GM21447 (cell line): Measurements from ENCODE around the gene AMN1.
"Not testable (repeated sequence)": the region's sequence is repeated elsewhere in the genome, so short reads cannot be mapped to it uniquely, and the experiment has no call there.

Source experiments
- ATAC-seq: cut with Tn5 transposase; IDR thresholded peaks from one replicate; pipeline ENCODE4 v1.9.1; 2021; ENCODE audit not compliant: unreplicated experiment

Gene AMN1

DNA sequence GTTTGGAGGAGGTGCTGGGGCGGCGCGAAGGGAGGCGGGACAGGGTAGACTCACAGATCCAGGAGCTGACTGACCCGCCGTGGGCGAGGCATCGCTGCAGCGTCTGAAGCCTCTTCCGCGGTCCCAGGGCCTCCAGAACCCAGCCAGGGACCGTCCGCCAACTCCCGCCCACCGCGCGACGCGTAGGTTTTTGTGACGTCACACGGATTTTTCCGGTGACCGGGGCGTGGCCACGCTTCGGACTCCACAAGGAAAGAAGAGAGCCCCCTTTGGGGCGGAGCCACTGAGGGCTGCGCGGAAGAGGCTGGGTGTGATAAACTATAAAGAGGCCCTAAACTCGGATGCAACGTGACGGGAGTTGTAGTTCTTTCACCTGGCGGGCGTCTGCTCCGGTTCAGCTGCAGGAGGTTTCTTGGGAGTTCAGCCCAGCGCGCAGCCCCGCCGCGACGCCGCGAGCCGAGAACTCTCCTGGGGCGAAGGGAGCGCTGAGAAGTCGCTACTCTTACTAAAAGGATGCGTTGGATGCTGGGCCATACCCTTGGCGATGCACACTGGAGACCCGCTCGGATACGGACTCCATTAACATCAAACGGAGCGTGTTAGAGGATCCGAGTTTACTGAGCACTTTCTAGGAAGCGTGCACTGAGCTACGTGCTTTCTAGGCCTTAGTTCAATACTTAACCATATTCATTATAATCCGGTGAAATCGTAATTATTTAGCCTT, at the start of gene AMN1:
AMN1 (minus strand) TSS at position 105 of the 724 bp plus-strand sequence; CDS start at position 92, 13 bp downstream.
- ATAC-seq: peak; percentile 91

DNA sequence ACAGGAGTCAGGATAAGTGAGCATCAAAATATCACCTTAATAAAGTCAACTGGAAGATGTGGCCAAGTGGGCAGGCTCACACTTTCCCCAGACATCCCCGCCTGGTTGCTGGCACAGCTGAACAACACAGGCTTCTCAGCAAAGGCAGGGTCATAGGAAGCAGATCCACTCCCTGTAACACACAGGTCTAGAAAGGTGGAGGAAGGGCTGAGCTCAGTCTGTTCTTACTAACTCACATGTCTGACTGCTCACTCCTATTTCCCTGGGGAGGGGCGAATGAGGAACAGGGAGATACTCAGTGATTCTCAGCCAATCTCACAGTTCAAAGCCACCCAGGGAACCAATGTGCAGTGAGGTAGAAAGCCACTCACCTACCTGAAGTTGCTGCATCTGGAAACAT, 45.0 kb upstream of the AMN1 start:
- peak; percentile 81 for ATAC-seq

DNA sequence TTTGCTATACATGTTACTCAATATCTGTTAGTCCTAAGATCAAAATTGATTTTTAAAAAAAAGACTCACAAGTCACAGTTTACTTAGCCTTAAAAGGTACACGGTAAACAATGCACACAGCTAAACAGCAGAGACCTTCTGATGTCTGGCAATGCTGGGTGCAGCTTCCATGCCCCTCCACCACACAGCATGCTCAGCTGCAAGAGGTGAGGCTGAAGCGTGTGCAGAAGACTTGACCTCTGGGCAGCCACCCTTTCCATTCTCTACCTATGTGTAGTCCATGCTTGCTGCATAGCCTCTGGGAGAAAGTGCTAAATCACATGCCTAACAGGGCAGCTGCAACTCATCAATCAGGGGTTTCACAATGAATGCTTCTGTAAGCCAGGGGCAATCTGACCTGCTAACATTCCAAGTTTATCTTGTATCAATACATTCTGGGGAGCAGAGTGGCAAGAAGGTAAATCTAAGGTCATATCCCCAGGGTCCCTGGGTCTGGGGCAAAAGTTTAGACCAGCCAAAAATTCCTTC, 44.5 kb upstream of the AMN1 start:
- peak; percentile 59 for ATAC-seq

DNA sequence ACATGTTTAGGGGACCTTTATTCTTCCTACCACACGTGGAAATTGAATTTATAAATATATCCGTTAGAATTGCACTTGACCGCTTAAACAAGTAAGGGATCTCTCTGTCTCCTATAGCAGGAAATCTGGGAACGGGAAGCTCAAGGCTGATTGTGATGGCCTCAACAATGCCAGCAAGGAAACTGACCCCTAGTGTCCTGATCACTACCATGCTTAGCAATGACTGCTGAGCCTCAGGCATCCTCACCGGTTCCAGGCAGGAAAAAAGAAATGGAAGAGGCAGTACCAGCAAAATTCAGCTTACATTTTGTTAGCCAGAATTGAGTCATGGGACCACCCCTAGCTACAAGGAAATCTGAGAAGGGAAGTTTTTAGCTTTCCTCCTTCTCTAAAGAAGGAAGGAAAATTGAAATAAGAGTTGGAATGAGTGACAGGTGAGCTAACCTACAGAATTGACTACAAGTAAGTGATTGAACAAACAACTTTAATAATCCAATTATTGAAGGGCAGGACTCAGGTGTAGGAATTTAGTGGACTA, 43.9 kb upstream of the AMN1 start:
- no peak for ATAC-seq

DNA sequence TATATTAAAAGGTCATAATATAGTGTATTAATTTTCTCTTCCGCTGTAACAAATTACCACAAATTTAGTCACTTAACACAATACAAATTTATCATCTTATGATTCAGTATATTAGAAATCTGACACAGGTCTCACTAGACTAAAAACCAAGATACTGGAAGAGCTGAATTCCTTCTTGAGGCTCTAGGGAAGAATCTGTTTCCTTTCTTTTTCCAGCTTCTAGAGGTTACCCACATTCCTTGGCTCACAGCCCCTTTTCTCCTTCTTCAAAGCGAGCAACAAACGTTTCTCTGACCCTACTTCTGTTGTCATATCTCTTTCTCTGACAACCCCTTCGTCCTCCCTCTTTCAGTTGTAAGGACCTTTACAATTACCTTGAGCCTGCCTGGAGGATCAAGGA, 43.4 kb upstream of the AMN1 start:
- ATAC-seq: no peak

DNA sequence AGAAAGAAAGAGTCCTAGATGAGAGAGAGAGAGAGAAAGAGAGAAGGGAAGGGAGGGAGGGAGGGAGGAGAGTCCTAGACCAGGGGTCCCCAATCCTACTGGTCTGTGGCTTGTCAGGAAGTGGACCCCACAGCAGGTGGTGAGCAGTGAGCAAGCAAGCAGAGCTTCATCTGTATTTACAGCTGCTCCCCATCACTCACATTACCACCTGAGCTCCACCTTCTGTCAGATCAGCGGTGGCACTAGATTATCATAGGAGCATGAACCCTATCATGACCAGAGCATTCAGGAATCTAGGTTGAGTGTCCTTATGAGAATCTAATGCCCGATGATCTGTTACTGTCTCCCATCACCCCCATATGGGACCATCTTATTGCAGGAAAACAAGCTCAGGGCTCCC, 39.2 kb upstream of the AMN1 start:
- ATAC-seq: no peak

DNA sequence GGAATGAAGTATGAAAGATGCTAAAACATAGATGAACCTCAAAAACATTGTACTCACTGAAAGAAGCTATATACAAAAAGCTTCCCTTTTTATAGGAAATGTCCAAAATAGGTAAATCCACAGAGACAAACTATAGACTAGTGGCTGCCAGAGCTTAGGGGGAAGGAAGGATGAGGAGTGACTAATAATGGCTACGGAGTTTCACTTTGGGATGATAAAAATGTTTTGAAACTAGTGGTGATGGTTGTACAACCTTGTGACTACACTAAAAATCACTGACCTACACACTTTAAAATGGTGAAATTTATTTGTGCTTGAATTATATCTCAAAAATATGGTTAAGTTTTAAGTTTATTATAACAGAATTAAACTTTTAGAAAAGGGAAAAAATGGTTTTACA, 37.1 kb upstream of the AMN1 start:
- ATAC-seq: no peak

DNA sequence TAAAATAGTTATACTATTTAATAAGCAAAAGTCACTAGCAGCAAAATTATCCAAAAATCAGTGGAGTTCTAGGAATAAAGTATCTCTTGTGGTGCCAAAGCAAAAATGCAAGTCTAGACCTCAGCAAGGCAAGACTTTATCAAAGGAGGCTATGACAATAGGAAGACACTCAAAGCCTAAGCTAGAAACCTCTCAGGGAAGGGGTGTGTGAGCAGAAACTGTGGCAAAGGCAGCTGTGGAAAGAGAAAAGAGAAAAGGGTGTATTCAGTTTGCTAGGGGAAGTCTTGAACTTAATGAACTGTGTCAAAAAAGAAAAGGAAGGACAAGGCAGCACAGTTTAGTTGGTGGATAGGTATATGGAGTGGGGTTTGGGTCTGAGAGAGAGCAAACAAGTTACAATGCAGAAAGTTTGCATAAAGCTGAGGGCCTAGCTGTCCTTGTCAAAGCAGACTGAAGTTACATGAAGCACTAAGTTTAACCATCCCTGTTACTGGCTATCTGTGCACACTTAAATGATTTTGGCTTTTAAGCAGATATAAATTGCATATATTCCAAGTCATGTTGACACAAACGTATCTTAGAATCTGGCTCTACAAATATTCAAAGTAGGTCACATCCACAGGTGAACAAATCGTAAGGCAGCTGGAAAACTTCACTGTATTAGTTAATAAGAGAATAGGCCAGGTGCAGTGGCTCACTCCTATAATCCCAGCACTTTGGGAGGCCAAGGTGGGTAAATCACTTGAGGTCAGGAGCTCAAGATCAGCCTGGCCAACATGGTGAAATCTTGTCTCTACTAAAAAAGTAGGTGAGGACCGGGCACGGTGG, 31.0 kb upstream of the AMN1 start:
- peak; percentile 44 for ATAC-seq

DNA sequence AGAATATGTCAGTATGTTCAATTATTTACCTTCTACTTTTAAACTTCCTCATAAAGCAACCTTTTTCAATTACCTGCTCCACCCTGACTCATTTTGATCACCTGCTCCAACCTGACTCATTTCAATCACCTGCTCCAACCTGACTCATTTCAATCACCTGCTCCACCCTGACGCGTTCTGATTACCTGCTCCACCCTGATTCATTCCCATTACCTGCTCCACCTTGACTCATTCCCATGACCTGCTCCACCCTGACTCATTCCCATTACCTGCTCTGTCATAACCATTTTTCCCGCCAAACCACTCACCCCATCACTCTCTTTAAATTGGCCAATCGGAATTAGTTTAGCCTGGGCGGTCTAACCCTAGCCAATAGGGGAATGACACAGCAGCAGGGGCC, 29.5 kb upstream of the AMN1 start:
- ATAC-seq: not testable (repeated sequence)

DNA sequence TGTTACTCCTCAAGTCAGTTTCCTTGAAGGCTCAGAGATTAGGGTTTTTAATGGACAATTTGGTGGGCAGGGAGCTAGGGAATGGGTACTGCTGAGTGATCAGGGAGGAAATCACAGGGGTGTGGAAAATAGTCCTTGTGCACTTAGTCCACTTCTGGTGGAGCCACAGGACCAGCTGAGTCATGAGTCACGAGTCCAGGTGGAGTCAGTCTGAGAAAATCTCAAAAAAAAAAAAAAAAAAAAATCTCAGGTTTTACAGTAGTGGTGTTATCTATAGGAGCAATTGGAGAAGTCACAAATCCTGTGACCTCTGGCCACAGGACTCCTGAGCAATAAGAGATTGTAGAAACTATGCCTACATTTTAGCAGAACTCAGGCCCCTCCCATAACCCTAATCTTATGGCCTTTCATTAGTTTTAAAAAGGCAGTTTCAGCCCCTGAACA, 28.2 kb upstream of the AMN1 start:
- ATAC-seq: no peak

DNA sequence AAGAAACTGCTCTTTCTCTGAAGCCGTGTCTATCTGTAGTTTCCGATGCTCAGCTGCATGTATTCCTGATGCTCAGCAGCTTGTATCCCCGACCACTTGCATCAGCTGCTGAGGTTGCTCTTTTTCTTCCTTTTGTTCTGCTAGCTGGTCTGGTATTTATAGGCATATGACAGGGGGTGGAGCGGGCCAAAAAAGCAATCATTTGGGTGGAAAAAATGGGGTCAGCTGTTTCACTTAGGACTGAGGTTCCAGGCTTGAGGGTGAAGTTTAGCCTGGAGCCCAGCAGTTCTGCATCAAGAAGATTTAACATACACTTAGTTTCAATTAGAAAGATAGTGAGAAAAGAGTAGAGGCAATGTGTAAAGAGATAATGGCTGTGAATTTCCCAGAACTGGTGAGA, 23.6 kb upstream of the AMN1 start:
- no peak for ATAC-seq

DNA sequence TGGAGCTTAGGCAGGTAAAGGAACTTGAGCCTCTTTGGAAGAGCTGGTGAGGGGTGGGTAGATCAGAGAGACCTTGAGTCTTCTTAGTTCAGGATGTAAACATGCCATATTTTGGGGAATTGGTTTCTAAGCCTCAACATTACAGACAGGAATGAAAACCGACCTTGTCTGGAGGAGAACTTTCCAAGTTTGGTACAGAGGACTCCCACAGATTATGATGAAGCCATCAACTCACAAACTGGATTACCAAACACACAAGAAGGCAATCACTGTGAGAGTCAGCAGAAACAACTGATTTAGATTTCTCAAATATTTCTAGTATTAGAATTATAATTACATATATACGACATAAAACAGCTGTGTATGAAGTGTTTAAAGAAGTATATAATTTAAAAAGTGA, 22.3 kb upstream of the AMN1 start:
- no peak for ATAC-seq

DNA sequence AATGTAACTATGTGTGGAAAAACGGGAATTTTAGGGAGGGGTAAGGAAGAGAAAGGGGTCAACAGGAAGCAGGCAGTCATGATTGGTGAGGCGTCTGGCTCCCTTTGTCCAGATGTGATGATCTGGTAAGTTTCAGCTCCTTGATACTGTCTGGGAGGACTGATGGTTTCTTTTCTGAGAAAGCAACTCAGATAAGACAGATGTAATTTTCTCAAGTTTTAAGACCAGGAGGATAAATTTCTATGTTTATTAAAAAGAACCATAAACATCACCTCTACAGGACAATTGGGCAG, 21.9 kb upstream of the AMN1 start:
- no peak for ATAC-seq

DNA sequence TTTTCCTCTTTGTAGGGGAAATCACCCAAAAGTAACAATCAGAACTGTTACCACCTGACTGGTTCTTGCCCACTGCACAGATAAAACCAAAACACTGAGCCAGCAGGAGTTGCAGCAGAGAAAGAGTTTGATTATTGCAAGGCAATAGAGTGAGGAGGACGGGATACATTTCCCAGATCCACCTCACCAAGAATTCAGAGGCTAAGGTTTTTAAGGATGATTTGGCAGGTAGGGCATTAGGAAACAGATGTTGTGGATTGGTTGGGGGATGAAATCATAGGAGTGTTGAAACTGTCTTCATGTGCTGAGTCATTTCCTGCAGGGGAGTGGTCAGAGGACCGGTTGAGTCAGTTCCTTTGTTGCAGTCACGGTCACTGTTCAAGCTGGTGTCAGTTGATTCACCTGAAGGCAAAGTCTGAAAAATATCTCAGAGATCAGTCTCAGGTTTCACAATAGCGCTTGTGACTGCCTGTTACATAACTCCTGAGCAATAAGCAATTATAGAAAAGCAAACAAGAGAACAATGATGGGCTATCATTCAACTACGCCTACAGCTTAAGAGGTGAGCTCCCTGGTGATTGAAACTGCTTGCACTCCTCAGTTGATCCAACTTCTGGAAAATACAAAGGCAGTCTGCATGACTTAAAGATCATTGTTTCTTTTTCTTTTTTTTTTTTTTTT, 20.3 kb upstream of the AMN1 start:
- ATAC-seq: peak; percentile 76

DNA sequence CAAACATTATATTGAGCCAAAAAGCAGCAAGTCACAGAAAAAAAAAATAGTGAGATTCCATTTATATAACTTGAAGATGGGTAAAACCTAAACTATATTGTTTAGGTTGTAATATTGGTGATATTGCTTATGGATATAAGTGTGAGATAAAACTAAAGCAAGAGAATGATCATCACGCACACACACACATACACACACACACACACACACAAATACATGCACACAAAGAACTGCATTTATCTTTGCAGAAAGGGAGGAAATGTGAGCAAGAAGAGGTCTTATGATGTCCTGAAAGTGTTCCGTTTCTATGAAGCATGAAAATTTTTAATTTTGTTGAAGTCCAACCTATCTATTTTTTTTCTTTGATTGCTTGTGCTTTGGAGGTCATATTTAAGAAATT, 16.4 kb upstream of the AMN1 start:
- ATAC-seq: no peak

DNA sequence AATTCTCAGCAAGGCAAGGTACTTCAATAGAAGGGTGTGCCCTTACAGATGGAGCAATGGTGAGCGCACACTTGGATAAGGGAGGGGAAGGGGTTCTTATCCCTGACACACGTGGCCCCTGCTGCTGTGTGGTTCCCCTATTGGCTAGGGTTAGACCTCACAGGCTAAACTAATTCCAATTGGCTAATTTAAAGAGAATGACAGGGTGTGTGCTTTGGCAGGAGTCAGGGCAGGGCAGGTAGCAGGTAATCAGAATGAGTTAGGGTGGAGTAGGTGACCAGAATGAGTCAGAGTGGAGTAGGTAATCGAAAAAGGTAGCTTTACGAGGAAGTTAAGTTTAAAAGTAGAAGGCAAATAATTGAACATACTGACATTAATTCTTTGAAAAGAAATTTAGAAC, 15.5 kb upstream of the AMN1 start:
- ATAC-seq: not testable (repeated sequence)

DNA sequence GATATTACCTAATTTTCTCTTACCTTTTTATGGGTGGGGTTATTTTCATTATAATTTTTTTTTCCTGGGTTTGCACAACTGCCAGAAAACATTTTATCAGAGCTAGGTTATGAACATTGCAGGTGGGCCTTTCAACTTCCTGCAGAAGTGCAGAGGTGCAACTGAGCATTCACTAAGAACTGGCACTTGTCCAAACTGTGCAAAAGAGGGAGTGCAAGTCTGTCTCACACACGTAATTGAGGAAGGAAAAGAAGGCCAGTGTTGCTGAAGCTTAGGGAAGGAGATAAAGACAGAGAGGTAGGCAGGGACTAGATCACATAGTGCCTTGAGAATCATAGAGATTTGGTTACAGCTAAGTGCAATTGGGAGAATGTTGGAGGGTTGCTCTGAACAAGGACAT, 14.1 kb upstream of the AMN1 start:
- ATAC-seq: no peak

DNA sequence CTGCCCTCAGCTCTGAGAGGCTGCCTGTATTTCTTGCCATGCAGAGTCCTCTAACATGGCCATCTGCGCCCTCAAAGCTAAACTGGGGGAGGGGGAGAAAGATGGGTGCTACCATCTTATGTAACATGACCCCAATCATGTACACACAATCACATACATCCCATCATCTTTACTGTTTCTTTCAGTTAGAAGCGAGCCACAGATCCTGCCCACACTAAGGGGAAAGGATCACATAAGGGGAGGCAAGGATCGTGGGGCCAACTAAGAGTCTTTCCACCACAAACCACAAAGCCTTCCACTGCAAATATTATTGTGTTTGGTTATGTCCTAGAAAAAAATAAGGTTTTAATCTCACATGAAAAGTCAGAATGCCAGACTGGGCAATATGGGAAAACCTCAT, 11.8 kb upstream of the AMN1 start:
- no peak for ATAC-seq

DNA sequence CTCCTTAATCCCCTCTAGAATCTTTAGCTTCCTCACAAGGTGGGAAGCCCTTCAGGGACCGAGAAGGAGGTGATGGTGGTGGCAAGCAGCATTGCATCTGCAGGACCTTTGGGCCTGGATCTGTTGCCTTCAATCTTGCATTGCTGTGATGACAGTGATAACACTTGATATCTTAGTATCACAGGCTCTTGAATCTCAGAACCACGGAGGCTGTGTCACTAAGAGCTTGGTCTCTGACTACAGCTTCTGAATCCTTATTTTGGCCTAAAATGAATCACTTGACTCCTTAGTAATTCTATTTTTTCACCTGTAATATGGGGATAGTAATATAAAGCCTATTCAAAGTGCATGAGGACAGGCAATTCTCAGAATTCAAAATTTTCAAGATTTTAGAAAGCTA, 8.9 kb upstream of the AMN1 start:
- ATAC-seq: no peak

DNA sequence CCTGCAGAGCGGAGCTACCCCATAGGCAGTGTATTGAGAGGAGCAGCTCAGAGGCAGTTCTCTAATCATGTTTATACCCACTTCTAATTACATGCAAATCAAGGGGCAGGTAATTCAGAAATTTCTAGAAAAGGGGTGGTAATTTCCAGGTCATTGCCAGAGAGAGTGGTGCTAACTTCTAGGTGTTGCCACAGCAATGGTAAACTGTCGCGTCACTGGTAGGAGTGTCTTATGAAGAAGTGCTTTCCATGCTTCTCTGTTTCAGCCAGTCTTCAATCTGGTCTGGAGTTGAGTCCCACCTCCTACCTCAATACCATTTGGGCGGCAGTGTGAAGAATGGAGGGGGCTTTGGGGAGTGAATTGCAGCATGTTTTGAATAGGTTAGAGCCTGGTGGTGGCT, 8.5 kb upstream of the AMN1 start:
- no peak for ATAC-seq

DNA sequence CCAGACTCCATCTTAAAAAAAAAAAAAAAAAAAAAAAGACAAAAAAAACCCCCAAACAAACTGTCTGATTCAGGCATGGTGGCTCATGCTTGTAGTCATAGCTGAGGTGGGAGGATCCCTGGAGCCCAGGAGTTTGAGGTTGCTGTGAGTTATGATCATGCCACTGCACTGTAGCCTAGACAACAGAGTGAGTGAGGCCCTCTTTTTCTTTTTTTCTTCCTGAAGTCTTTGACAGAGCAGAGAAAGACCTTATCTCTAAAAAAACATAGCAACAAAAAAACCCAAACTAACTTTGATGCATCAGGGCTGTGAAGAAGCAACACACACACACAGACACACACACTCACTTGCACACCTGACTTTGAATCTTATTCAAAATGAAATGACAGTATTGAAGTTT, 7.7 kb upstream of the AMN1 start:
- ATAC-seq: no peak
